GM12872 (cell line): ENCODE results near the gene SRSF1.

Experiments used
- CTCF ChIP-seq: IDR thresholded peaks from 3 replicates; pipeline ENCODE4 v1.5.1; 2011; ENCODE audit warnings: low read depth, mild to moderate bottlenecking, low read length, moderate library complexity; ENCODE audit not compliant: insufficient read depth

The SRSF1 gene

GRCh38 chr17:58002154-58002948 is 4.7 kb downstream of the SRSF1 start:
- no peak for TF ChIP-seq CTCF

GRCh38 chr17:58001461-58002124 is 5.5 kb downstream of the SRSF1 start:
- no peak for TF ChIP-seq CTCF

- peak; percentile 70 for TF ChIP-seq CTCF
These were observed 7.5 kb downstream of the SRSF1 start for GRCh38 chr17:57999496-58000017.

GRCh38 chr17:57999010-57999495 is 8.0 kb downstream of the SRSF1 start:
- no peak for TF ChIP-seq CTCF

- TF ChIP-seq CTCF: no peak
These were observed 9.8 kb downstream of the SRSF1 start for GRCh38 chr17:57997085-57997809.

- TF ChIP-seq CTCF: peak; percentile 78
These were observed 11.7 kb downstream of the SRSF1 start for GRCh38 chr17:57995076-57995956.
